HCT116 (cell line): ENCODE measurements around the gene RPL31. TPM values are rescaled to one million over a fixed set of nuclear protein-coding genes. Genes with fewer than 3 reads are reported as not detected.

Source experiments
- ATAC-seq: fragments of 200-7000 bp; cut with Tn5 transposase; 2 replicates; pipeline ENCODE4 v1.9.1; 2020; ENCODE audit warnings: mild to moderate bottlenecking, moderate library complexity
- BruUV-seq: library from RNA; stranded (reverse); fragments of 400-500 nt; replicated peaks from 2 replicates; lab custom pipeline; 2021; lab: Mats Ljungman, UMichigan
- CTCF ChIA-PET: fragments of 300-600 bp; sonication (Branson Sonifier 250); formaldehyde crosslinking; loops from one replicate; lab custom pipeline; 2021; ENCODE audit warnings: antibody characterized with exemption; lab: Charles Lee
- POLR2A ChIA-PET: fragments of 300-600, 350-600 bp; sonication (Branson Sonifier 250); formaldehyde crosslinking; loops from one replicate; lab custom pipeline; 2021; ENCODE audit warnings: antibody characterized with exemption; lab: Charles Lee
- RAD21 ChIA-PET, 2 experiments: fragments of 300-600 bp; sonication (Branson Sonifier 250); formaldehyde crosslinking; loops; one replicate each; lab custom pipeline; 2023; ENCODE audit warnings: low total read pairs in 2 of 2; ENCODE audit not compliant: uncharacterized antibody in 2 of 2, unreplicated experiment in 2 of 2, low non-redundant PET in 1 of 2; lab: Charles Lee
- DNase-seq: peaks from one replicate; pipeline ENCODE4 v3.0.0-alpha.2; 2010; ENCODE audit warnings: low read depth, low spot score
- H2AFZ ChIP-seq: fragments of 200-600 bp; shearing (Covaris generic), sonication (generic); 2 replicates; pipeline ENCODE4 v1.6.1; 2017; ENCODE audit warnings: low read depth, mixed run types, mixed read lengths, antibody characterized with exemption, low read length; ENCODE audit not compliant: poor library complexity, severe bottlenecking
- H3K27ac ChIP-seq: 2 replicates; pipeline ENCODE4 v1.5.1; 2012; ENCODE audit warnings: low read depth, low read length
- H3K27me3 ChIP-seq: fragments of 200-600 bp; sonication (generic); 2 replicates; pipeline ENCODE4 v1.6.1; 2016; ENCODE audit warnings: mixed run types, low read length, mixed read lengths; ENCODE audit not compliant: insufficient read depth
- H3K36me3 ChIP-seq, 2 experiments: fragments of 200-500 bp in 1 of 2; fragments of 200-600 bp in 1 of 2; sonication (Bioruptor generic) in 1 of 2; sonication (generic) in 1 of 2; 2 replicates each; pipeline versions ENCODE4 v1.5.1 to v1.6.1; 2014 to 2016; ENCODE audit warnings: low read length in 2 of 2, inconsistent platforms in 1 of 2, mixed read lengths in 1 of 2, mixed run types in 1 of 2; ENCODE audit not compliant: insufficient read depth in 2 of 2, control insufficient read depth in 1 of 2
- H3K4me1 ChIP-seq, 2 experiments: fragments of 200-600 bp in 1 of 2; sonication (generic) in 1 of 2; 2 replicates each; pipeline versions ENCODE4 v1.5.1 to v1.6.1; 2012 to 2017; ENCODE audit warnings: low read length in 2 of 2, inconsistent platforms in 1 of 2, mild to moderate bottlenecking in 1 of 2, mixed read lengths in 1 of 2, mixed run types in 1 of 2, moderate library complexity in 1 of 2; ENCODE audit not compliant: insufficient read depth in 2 of 2, control insufficient read depth in 1 of 2
- H3K4me2 ChIP-seq: fragments of 200-600 bp; sonication (generic); 2 replicates; pipeline ENCODE4 v1.6.1; 2017; ENCODE audit warnings: mixed run types, low read length, mixed read lengths
- H3K4me3 ChIP-seq, 2 experiments: fragments of 200-600 bp in 1 of 2; sonication (generic) in 1 of 2; replicated peaks in 1 of 2; 2 replicates each; pipeline ENCODE4 v1.5.1; 2011 to 2016; ENCODE audit warnings: low read length in 2 of 2, control low read depth in 1 of 2, low read depth in 1 of 2, mild to moderate bottlenecking in 1 of 2, mixed read lengths in 1 of 2, mixed run types in 1 of 2
- H3K79me2 ChIP-seq: fragments of 200-600 bp; sonication (generic); 2 replicates; pipeline ENCODE4 v1.6.1; 2017; ENCODE audit warnings: mild to moderate bottlenecking, mixed run types, low read length, moderate library complexity, mixed read lengths; ENCODE audit not compliant: insufficient read depth
- H3K9ac ChIP-seq: fragments of 200-600 bp; sonication (generic); 2 replicates; pipeline ENCODE4 v1.6.1; 2016; ENCODE audit warnings: low read length, mixed read lengths
- H3K9me2 ChIP-seq: fragments of 200-600 bp; sonication (generic), shearing (Covaris generic); 2 replicates; pipeline ENCODE4 v1.6.1; 2017; ENCODE audit warnings: mixed run types, mild to moderate bottlenecking, moderate library complexity; ENCODE audit not compliant: insufficient read depth
- H3K9me3 ChIP-seq, 2 experiments: fragments of 200-500 bp in 1 of 2; fragments of 200-600 bp in 1 of 2; sonication (Bioruptor generic) in 1 of 2; sonication (generic) in 1 of 2; 2 replicates each; pipeline ENCODE4 v1.6.1; 2014 to 2017; ENCODE audit warnings: low read length in 2 of 2, mixed read lengths in 2 of 2, inconsistent platforms in 1 of 2, low read depth in 1 of 2, mild to moderate bottlenecking in 1 of 2, mixed run types in 1 of 2, moderate library complexity in 1 of 2; ENCODE audit not compliant: control insufficient read depth in 1 of 2, insufficient read depth in 1 of 2
- H4K20me1 ChIP-seq: fragments of 200-600 bp; sonication (generic), shearing (Covaris generic); 2 replicates; pipeline ENCODE4 v1.6.1; 2017; ENCODE audit warnings: mixed run types, mild to moderate bottlenecking, moderate library complexity; ENCODE audit not compliant: insufficient read depth
- ATF3 ChIP-seq: IDR thresholded peaks from 2 replicates; pipeline ENCODE4 v1.6.1; 2012
- EGR1 ChIP-seq: IDR thresholded peaks from 2 replicates; pipeline ENCODE4 v1.6.1; 2012; ENCODE audit warnings: low read depth
- ELF1 ChIP-seq: IDR thresholded peaks from 2 replicates; pipeline ENCODE4 v1.6.1; 2012; ENCODE audit warnings: low read depth, borderline replicate concordance
- EZH2phosphoT487 ChIP-seq: fragments of 200-600 bp; IDR thresholded peaks from 2 replicates; pipeline ENCODE4 v1.6.1; 2018; ENCODE audit warnings: antibody characterized with exemption, borderline replicate concordance
- FOSL1 ChIP-seq: IDR thresholded peaks from 2 replicates; pipeline ENCODE4 v1.6.1; 2012; ENCODE audit warnings: low read depth
- POLR2A ChIP-seq: IDR thresholded peaks from 2 replicates; pipeline ENCODE4 v1.7.0; 2011; ENCODE audit warnings: borderline replicate concordance; ENCODE audit not compliant: insufficient read depth, insufficient read length; ENCODE audit errors: extremely low read depth
- POLR2AphosphoS5 ChIP-seq: IDR thresholded peaks from 2 replicates; pipeline ENCODE4 v1.6.1; 2011; ENCODE audit warnings: mild to moderate bottlenecking, low read depth, low read length, moderate library complexity
- RAD21 ChIP-seq: IDR thresholded peaks from 2 replicates; pipeline ENCODE4 v1.6.1; 2012; ENCODE audit warnings: low read depth, mild to moderate bottlenecking
- SIN3A ChIP-seq: IDR thresholded peaks from 2 replicates; pipeline ENCODE4 v1.6.1; 2012; ENCODE audit warnings: low read depth
- SRF ChIP-seq: IDR thresholded peaks from 2 replicates; pipeline ENCODE4 v1.6.1; 2012; ENCODE audit warnings: low read depth
- TCF7L2 ChIP-seq: IDR thresholded peaks from 2 replicates; pipeline ENCODE4 v1.7.0; 2011; ENCODE audit warnings: borderline replicate concordance, inconsistent platforms; ENCODE audit not compliant: insufficient read depth, insufficient read length; ENCODE audit errors: extremely low read depth
- YY1 ChIP-seq: IDR thresholded peaks from 2 replicates; pipeline ENCODE4 v1.6.1; 2011; ENCODE audit warnings: low read length, low read depth, moderate library complexity, mild to moderate bottlenecking; ENCODE audit not compliant: insufficient replicate concordance; ENCODE audit errors: extremely low read depth
- ZBTB33 ChIP-seq: IDR thresholded peaks from 2 replicates; pipeline ENCODE4 v1.6.1; 2011; ENCODE audit warnings: mild to moderate bottlenecking, low read length, moderate library complexity; ENCODE audit not compliant: insufficient replicate concordance; ENCODE audit errors: extremely low read depth
- ZFX ChIP-seq: fragments of 450-650 bp; IDR thresholded peaks from 2 replicates; pipeline ENCODE4 v1.6.1; 2017
- intact Hi-C: fragments of 100-400 bp; cut with micrococcal nuclease; formaldehyde crosslinking; loops from 2 replicates; pipeline ENCODE4 v1.10.0; 2022
- total RNA-seq: library from RNA; stranded (reverse); gene quantifications from one replicate; pipeline ENCODE4 v1.2.1, GENCODE V29; 2021; ENCODE audit not compliant: unreplicated experiment
- TF ChIP-seq, protein P1 (sequence below): IDR thresholded peaks from 2 replicates; pipeline ENCODE4 v1.6.1; 2012

Gene RPL31
- total RNA-seq, 1 experiment from 2014 or later, result 1,340 TPM

GRCh38 chr2:101026253-101026701 lies 24.2 kb downstream of the RPL31 start:
- H3K4me1 ChIP-seq, result no peaks in the 10 kb centered on the region
- TF ChIP-seq ELF1, result no peak
- 0 out of 2 replicates have a peak, but pooled peaks have one; percentile 15 for TF ChIP-seq POLR2AphosphoS5
- TF ChIP-seq RAD21, result no peak
- intact Hi-C loops, result no loop called here
- DNase-seq (no peak), ATAC-seq (no peak)
- POLR2A ChIA-PET, result no interaction called here
- no peak overlapping the region for H2AFZ ChIP-seq
- H3K4me2 ChIP-seq, result no peak overlapping the region
- BruUV-seq, result no TSS peak
- peaks cover 19 to 23% of the 10 kb centered on the region in 2 experiments for H3K36me3 ChIP-seq
- H3K27ac ChIP-seq, result no peak overlapping the region
- H3K9ac ChIP-seq, result no peak overlapping the region
- no peaks in the 10 kb centered on the region for H3K9me3 ChIP-seq
- RAD21 ChIA-PET, result no interaction called here
- H3K4me3 ChIP-seq, result no peak overlapping the region
- H3K27me3 ChIP-seq, result no peaks in the 10 kb centered on the region
- no peaks in the 10 kb centered on the region for H3K9me2 ChIP-seq
- H3K79me2 ChIP-seq, result no peaks in the 10 kb centered on the region
- CTCF ChIA-PET, result no interaction called here
- no peaks in the 10 kb centered on the region for H4K20me1 ChIP-seq

DNA sequence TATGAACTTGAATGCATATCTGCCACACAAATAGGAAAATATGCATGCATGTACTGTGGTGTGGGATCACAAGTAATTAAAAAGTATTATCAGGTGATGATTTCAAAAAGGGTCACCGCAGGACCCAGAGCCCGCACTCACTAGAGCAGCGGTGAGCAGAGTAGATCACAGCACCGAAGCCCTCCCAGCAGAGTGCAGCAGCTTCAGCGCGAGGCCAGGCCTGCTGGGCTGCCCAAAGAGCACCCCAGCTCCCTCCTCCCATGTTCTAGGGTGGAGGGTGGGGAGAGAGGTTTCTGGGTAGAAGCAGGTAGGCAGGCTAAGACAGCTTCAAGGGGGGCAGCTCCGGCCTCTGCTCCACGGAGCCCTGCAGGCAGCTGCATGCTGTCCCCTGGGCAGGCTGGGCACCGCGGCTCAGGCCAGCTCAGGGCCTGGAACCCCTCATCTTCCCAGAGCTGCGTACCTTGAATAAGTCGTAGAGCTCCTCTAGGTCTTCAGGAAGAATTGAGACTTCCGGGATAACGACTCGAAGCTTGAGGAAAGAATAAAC lies 24.9 kb downstream of the RPL31 start:
- H3K9ac ChIP-seq, result no peak overlapping the region
- no peak for TF ChIP-seq POLR2A
- no peak for TF ChIP-seq ATF3
- no peak for TF ChIP-seq TCF7L2
- TF ChIP-seq EZH2phosphoT487, result no peak
- TF ChIP-seq, protein P1, sequence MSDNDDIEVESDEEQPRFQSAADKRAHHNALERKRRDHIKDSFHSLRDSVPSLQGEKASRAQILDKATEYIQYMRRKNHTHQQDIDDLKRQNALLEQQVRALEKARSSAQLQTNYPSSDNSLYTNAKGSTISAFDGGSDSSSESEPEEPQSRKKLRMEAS, result no peak
- no peak for TF ChIP-seq SRF
- TF ChIP-seq ELF1, result no peak
- no peak for TF ChIP-seq SIN3A
- TF ChIP-seq EGR1, result no peak
- TF ChIP-seq POLR2AphosphoS5, result no peak
- TF ChIP-seq ZFX, result no peak
- TF ChIP-seq FOSL1, result no peak
- TF ChIP-seq RAD21, result no peak
- TF ChIP-seq ZBTB33, result no peak
- TF ChIP-seq YY1, result no peak
- DNase-seq (no peak), ATAC-seq (0 out of 2 replicates have a peak, but pooled peaks have one; percentile 25)
- peaks cover 14 to 23% of the 10 kb centered on the region in 2 experiments for H3K36me3 ChIP-seq
- no peaks in the 10 kb centered on the region for H3K27me3 ChIP-seq
- no peak overlapping the region for H3K27ac ChIP-seq
- H2AFZ ChIP-seq, result no peak overlapping the region
- CTCF ChIA-PET, result interaction anchor here (0.8 kb wide), 1 partner anchor 10 kb away, joined by 3 read pairs; no protein-coding TSS in a partner anchor
- RAD21 ChIA-PET, result no interaction called here
- no peak overlapping the region for H3K4me3 ChIP-seq
- H3K4me2 ChIP-seq, result no peak overlapping the region
- intact Hi-C loops, result no loop called here
- H3K9me2 ChIP-seq, result no peaks in the 10 kb centered on the region
- POLR2A ChIA-PET, result no interaction called here
- no TSS peak for BruUV-seq
- no peaks in the 10 kb centered on the region for H3K9me3 ChIP-seq
- no peaks in the 10 kb centered on the region for H4K20me1 ChIP-seq
- no peaks in the 10 kb centered on the region for H3K4me1 ChIP-seq
- no peaks in the 10 kb centered on the region for H3K79me2 ChIP-seq
